ENCODE data around the gene THSD7A. TPM values are rescaled to one million over a fixed set of nuclear protein-coding genes. Genes with fewer than 3 reads are reported as not detected.

THSD7A gene
- total and polyA plus RNA-seq, 2 donors: 0.50 to 1.5 TPM

DNA sequence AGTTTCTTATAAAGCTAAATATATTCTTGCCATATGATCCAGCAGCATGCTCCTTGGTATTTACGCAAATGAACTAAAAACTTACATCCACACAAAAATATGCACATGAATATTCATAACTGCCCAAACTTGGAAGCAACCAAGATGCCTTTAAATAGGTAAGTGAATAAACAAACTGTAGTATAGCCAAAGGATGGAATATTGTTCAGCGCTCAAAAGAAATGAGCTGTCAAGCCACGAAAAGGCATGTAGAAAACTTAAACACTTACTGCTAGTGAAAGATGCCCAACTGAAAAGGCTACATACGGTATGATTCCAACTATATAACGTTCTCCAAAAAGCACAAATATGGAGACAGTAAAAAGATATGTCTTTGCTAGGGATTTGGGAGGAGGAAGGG, 12.7 kb downstream of the THSD7A start:
- DNase-seq (ENCODE audit: low read depth in 6 of 9, low spot score in 9 of 9): no peak
- Histone ChIP-seq H3K27ac (ENCODE audit: low read depth in 1 of 2, low read length in 1 of 2) (no peak overlapping the region), H3K4me3 (ENCODE audit: low read length in 2 of 2) (no peak overlapping the region), H3K9me3 (ENCODE audit: control insufficient read depth in 2 of 2, insufficient read depth in 1 of 2, low read length in 1 of 2) (no peaks in the 10 kb centered on the region), H3K27me3 (ENCODE audit: control insufficient read depth in 2 of 2, insufficient read depth in 1 of 2, low read length in 1 of 2) (no peaks in the 10 kb centered on the region), H3K4me1 (ENCODE audit: control insufficient read depth in 2 of 2, insufficient read depth in 2 of 2, low read length in 2 of 2) (no peaks in the 10 kb centered on the region), H3K36me3 (ENCODE audit: control insufficient read depth in 2 of 2, insufficient read depth in 2 of 2, low read length in 1 of 2) (no peaks in the 10 kb centered on the region)
- WGBS: 91% methylated on average over 5 of the region's 5 CpGs

DNA sequence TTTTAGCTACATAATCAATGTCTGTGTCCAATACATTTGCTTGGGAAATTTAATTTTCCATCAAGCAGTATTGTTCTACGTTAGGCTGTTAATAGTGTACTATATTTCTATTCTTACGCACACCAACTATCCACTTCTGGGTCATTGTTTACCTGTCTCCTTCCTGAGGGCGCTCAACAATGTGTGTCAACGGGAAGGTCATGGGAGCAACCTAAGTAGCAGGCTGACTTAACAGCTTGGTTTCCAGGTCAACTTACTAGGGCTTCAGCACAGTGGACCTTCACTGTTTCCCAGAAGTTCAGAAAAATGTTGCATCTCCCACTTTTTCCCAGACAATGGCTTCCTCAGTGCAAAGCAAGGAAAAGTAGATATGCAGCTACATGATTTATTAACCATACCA, 13.7 kb downstream of the THSD7A start:
- Histone ChIP-seq H3K27ac (ENCODE audit: low read depth in 1 of 2, low read length in 1 of 2) (no peak overlapping the region), H3K4me3 (ENCODE audit: low read length in 2 of 2) (no peak overlapping the region), H3K9me3 (ENCODE audit: control insufficient read depth in 2 of 2, insufficient read depth in 1 of 2, low read length in 1 of 2) (no peaks in the 10 kb centered on the region), H3K36me3 (ENCODE audit: control insufficient read depth in 2 of 2, insufficient read depth in 2 of 2, low read length in 1 of 2) (no peaks in the 10 kb centered on the region), H3K4me1 (ENCODE audit: control insufficient read depth in 2 of 2, insufficient read depth in 2 of 2, low read length in 2 of 2) (no peaks in the 10 kb centered on the region), H3K27me3 (ENCODE audit: control insufficient read depth in 2 of 2, insufficient read depth in 1 of 2, low read length in 1 of 2) (no peaks in the 10 kb centered on the region)
- no peak for DNase-seq (ENCODE audit: low read depth in 6 of 9, low spot score in 9 of 9)
- 94% methylated on average over 4 of the region's 4 CpGs for WGBS

DNA sequence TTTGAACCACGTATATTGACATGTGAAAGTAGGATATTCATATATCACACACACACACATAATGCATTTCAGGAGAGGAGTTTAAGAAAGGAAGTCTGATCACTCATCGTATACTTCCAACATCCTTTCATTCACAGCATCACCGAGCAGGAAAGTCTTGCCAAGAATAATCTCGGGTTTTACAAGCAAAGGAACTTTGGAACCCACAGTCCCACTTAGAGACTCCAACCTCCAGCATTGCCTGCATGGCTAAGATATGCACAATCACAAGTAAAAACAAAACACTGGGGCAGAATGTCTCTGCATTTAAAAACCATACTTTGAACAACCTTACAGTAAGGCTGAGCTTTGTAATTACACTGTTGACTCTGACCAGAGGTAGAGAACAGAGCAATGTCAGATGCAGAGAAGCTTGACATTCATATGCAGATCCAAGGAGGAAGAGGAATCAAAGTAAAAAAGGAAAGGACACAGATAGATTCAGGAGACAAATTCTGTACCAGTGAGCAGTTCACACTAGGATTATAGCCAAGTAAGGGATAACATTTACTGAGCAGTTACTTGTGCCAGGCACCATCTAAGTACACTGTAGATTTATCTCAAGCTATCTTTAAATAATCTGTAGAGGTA, 14.8 kb downstream of the THSD7A start:
- H3K4me3 ChIP-seq (ENCODE audit: low read length in 2 of 2): no peak overlapping the region
- no peaks in the 10 kb centered on the region for H3K4me1 ChIP-seq (ENCODE audit: control insufficient read depth in 2 of 2, insufficient read depth in 2 of 2, low read length in 2 of 2)
- H3K36me3 ChIP-seq (ENCODE audit: control insufficient read depth in 2 of 2, insufficient read depth in 2 of 2, low read length in 1 of 2): no peaks in the 10 kb centered on the region
- WGBS: 87% methylated on average over 4 of the region's 4 CpGs
- H3K27me3 ChIP-seq (ENCODE audit: control insufficient read depth in 2 of 2, insufficient read depth in 1 of 2, low read length in 1 of 2): no peaks in the 10 kb centered on the region
- DNase-seq (ENCODE audit: low read depth in 6 of 9, low spot score in 9 of 9): no peak
- H3K27ac ChIP-seq (ENCODE audit: low read depth in 1 of 2, low read length in 1 of 2): no peak overlapping the region
- no peaks in the 10 kb centered on the region for H3K9me3 ChIP-seq (ENCODE audit: control insufficient read depth in 2 of 2, insufficient read depth in 1 of 2, low read length in 1 of 2)

DNA sequence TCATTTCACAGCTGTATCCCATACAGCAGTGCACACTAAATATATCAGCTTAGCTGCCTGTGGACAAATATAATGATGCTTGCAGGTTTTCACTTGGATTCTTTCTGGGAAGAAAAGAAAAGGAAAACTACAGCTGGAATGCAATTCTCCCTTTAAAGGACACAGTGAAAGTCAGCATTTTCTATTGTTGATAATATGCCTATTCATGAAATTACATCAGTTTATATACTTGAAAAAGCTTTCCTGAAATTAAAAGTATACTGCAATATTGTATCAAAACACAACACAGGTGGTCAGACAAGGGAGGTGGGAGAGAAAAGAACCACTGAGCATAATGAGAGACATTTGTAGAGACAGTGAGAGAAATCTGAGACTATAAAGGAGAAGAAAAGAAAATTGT, 20.3 kb downstream of the THSD7A start:
- H3K4me3 ChIP-seq (ENCODE audit: low read length in 2 of 2): no peak overlapping the region
- H3K36me3 ChIP-seq (ENCODE audit: control insufficient read depth in 2 of 2, insufficient read depth in 2 of 2, low read length in 1 of 2): no peaks in the 10 kb centered on the region
- H3K27me3 ChIP-seq (ENCODE audit: control insufficient read depth in 2 of 2, insufficient read depth in 1 of 2, low read length in 1 of 2): no peaks in the 10 kb centered on the region
- no peaks in the 10 kb centered on the region for H3K9me3 ChIP-seq (ENCODE audit: control insufficient read depth in 2 of 2, insufficient read depth in 1 of 2, low read length in 1 of 2)
- H3K4me1 ChIP-seq (ENCODE audit: control insufficient read depth in 2 of 2, insufficient read depth in 2 of 2, low read length in 2 of 2): no peaks in the 10 kb centered on the region
- no peak overlapping the region for H3K27ac ChIP-seq (ENCODE audit: low read depth in 1 of 2, low read length in 1 of 2)
- DNase-seq (ENCODE audit: low read depth in 6 of 9, low spot score in 9 of 9): no peak

DNA sequence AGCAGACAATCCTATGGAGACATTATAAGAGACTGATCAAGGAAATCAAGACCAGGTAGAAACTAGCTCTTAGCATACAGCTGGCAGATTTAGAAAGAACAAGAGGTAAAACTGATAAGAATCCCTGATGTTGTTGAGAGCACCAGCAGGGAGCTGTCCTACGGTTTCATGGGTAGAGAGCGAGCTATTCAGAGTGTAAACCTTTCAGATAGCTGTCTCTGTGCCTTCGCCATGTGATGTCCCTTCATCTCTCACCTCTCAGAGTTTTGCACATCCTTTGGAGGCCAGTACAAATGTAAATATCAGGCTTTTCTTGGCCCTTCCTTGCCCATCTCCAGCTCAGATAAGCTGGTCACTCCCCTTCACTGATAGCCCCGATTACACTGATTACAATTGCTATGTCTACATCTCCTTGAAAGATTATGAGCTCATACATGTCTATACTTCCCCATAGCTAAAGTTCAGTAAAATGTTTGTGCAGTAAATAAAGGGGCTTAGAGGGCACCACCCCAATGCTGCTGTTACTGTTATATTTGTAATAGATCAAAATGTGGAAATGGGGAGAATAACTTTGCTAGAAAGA, 21.9 kb downstream of the THSD7A start:
- Histone ChIP-seq H3K27me3 (ENCODE audit: control insufficient read depth in 2 of 2, insufficient read depth in 1 of 2, low read length in 1 of 2) (no peaks in the 10 kb centered on the region), H3K9me3 (ENCODE audit: control insufficient read depth in 2 of 2, insufficient read depth in 1 of 2, low read length in 1 of 2) (no peaks in the 10 kb centered on the region), H3K27ac (ENCODE audit: low read depth in 1 of 2, low read length in 1 of 2) (no peak overlapping the region), H3K36me3 (ENCODE audit: control insufficient read depth in 2 of 2, insufficient read depth in 2 of 2, low read length in 1 of 2) (no peaks in the 10 kb centered on the region), H3K4me3 (ENCODE audit: low read length in 2 of 2) (no peak overlapping the region), H3K4me1 (ENCODE audit: control insufficient read depth in 2 of 2, insufficient read depth in 2 of 2, low read length in 2 of 2) (no peaks in the 10 kb centered on the region)
- no peak for DNase-seq (ENCODE audit: low read depth in 6 of 9, low spot score in 9 of 9)
- whole genome bisulfite sequencing: 93% methylated on average over 4 of the region's 4 CpGs

DNA sequence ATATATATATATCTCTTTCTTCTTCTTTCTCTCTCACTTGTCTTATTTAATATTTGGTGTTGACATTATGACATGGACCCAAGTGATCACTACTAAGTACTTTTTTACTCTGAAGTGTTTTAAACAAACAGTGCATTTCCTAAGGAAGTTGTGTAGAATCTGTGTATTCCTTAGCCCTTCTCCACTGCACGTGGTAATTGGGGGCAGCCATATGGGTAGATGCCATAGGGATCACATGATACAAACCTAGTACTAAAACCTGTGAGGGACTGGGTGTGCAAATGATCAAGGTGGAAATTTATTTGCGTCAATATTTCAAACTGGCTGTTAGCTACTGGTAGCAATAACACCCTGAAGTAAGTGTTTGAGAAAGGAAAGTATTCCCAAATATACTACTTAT, 25.0 kb downstream of the THSD7A start:
- Histone ChIP-seq H3K27me3 (ENCODE audit: control insufficient read depth in 2 of 2, insufficient read depth in 1 of 2, low read length in 1 of 2) (no peaks in the 10 kb centered on the region), H3K36me3 (ENCODE audit: control insufficient read depth in 2 of 2, insufficient read depth in 2 of 2, low read length in 1 of 2) (no peaks in the 10 kb centered on the region), H3K4me1 (ENCODE audit: control insufficient read depth in 2 of 2, insufficient read depth in 2 of 2, low read length in 2 of 2) (no peaks in the 10 kb centered on the region), H3K4me3 (ENCODE audit: low read length in 2 of 2) (no peak overlapping the region), H3K9me3 (ENCODE audit: control insufficient read depth in 2 of 2, insufficient read depth in 1 of 2, low read length in 1 of 2) (no peaks in the 10 kb centered on the region), H3K27ac (ENCODE audit: low read depth in 1 of 2, low read length in 1 of 2) (no peak overlapping the region)
- 76% methylated on average over 2 of the region's 2 CpGs for WGBS
- no peak for DNase-seq (ENCODE audit: low read depth in 6 of 9, low spot score in 9 of 9)

DNA sequence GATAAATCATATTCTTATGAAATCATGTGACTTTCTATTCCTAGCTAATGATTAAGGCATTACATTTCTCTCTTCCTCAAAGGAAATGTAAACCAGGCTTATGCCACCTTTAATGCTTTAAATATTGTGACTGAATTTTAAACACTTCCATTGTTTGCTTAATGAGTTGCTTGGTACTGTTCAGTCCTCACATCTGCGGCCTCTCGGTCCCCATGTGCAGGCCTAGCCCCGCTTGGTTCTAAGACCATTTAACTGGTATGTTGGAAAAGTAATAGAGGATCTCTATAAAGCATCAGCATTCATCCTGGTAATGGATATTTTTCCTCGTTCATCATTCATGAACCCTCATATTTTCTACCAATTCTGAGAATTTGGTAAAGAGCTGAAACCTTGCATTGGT, 27.4 kb downstream of the THSD7A start:
- H3K9me3 ChIP-seq (ENCODE audit: control insufficient read depth in 2 of 2, insufficient read depth in 1 of 2, low read length in 1 of 2): no peaks in the 10 kb centered on the region
- H3K36me3 ChIP-seq (ENCODE audit: control insufficient read depth in 2 of 2, insufficient read depth in 2 of 2, low read length in 1 of 2): no peaks in the 10 kb centered on the region
- DNase-seq (ENCODE audit: low read depth in 6 of 9, low spot score in 9 of 9): no peak
- no peaks in the 10 kb centered on the region for H3K27me3 ChIP-seq (ENCODE audit: control insufficient read depth in 2 of 2, insufficient read depth in 1 of 2, low read length in 1 of 2)
- no peaks in the 10 kb centered on the region for H3K4me1 ChIP-seq (ENCODE audit: control insufficient read depth in 2 of 2, insufficient read depth in 2 of 2, low read length in 2 of 2)
- 97% methylated on average over 4 of the region's 4 CpGs for WGBS
- H3K27ac ChIP-seq (ENCODE audit: low read depth in 1 of 2, low read length in 1 of 2): no peak overlapping the region
- no peak overlapping the region for H3K4me3 ChIP-seq (ENCODE audit: low read length in 2 of 2)

DNA sequence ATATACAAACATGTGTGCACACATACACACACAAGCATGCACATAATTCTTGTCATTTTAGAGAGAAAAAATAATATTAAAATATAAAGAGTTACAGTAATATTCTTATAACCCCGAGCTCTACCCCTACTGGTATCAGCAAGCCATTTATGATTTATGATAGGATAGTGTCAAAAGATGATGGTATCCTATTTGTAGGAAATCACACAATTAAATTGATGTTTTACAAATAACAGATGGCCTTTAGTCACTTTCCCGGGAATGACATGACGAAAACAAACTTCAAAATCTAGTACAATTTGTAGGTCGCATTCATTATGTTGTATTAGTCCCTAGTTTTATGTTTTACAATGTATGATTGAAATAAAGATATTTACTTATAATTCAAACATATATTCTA, 36.8 kb downstream of the THSD7A start:
- Histone ChIP-seq H3K4me1 (ENCODE audit: control insufficient read depth in 2 of 2, insufficient read depth in 2 of 2, low read length in 2 of 2) (no peaks in the 10 kb centered on the region), H3K36me3 (ENCODE audit: control insufficient read depth in 2 of 2, insufficient read depth in 2 of 2, low read length in 1 of 2) (no peaks in the 10 kb centered on the region), H3K9me3 (ENCODE audit: control insufficient read depth in 2 of 2, insufficient read depth in 1 of 2, low read length in 1 of 2) (no peaks in the 10 kb centered on the region), H3K27me3 (ENCODE audit: control insufficient read depth in 2 of 2, insufficient read depth in 1 of 2, low read length in 1 of 2) (no peaks in the 10 kb centered on the region), H3K4me3 (ENCODE audit: low read length in 2 of 2) (no peak overlapping the region), H3K27ac (ENCODE audit: low read depth in 1 of 2, low read length in 1 of 2) (no peak overlapping the region)
- WGBS: 95% methylated on average over 4 of the region's 4 CpGs
- DNase-seq (ENCODE audit: low read depth in 6 of 9, low spot score in 9 of 9): no peak

DNA sequence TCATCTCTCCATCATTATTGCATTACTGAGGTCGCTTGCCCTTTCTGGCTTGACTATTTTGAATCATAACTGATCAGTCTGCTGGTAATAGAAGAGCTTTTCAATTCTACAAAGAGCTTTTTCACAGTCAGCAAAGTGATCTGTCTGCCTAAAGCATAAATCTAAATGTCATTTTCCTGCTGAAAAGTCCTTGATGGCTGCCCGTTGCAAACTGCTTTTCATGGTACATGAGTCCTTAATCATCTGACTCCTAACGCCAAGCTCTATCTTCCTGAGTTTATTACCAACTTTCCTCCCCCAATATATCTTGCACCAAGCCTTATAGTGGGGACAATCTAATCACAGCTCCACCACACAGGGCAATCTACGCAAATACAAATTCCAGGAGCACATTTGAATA, 39.8 kb downstream of the THSD7A start:
- no peaks in the 10 kb centered on the region for H3K4me1 ChIP-seq (ENCODE audit: control insufficient read depth in 2 of 2, insufficient read depth in 2 of 2, low read length in 2 of 2)
- no peaks in the 10 kb centered on the region for H3K27me3 ChIP-seq (ENCODE audit: control insufficient read depth in 2 of 2, insufficient read depth in 1 of 2, low read length in 1 of 2)
- H3K27ac ChIP-seq (ENCODE audit: low read depth in 1 of 2, low read length in 1 of 2): no peak overlapping the region
- no peak for DNase-seq (ENCODE audit: low read depth in 6 of 9, low spot score in 9 of 9)
- H3K4me3 ChIP-seq (ENCODE audit: low read length in 2 of 2): no peak overlapping the region
- no peaks in the 10 kb centered on the region for H3K9me3 ChIP-seq (ENCODE audit: control insufficient read depth in 2 of 2, insufficient read depth in 1 of 2, low read length in 1 of 2)
- WGBS: 92% methylated on average over 4 of the region's 4 CpGs
- H3K36me3 ChIP-seq (ENCODE audit: control insufficient read depth in 2 of 2, insufficient read depth in 2 of 2, low read length in 1 of 2): no peaks in the 10 kb centered on the region
